Activated naive CD8-positive, alpha-beta T cell treated with anti-CD3 and anti-CD28 coated beads, Interleukin-2, amount 50 U/mL, for 16 hours (primary cell): Measurements from ENCODE around the gene ARGLU1.

Experiments used
- DNase-seq: peaks from one replicate; pipeline ENCODE4 v3.0.0-alpha.2; 2020; ENCODE audit warnings: low read depth, low spot score

ARGLU1 gene

DNA sequence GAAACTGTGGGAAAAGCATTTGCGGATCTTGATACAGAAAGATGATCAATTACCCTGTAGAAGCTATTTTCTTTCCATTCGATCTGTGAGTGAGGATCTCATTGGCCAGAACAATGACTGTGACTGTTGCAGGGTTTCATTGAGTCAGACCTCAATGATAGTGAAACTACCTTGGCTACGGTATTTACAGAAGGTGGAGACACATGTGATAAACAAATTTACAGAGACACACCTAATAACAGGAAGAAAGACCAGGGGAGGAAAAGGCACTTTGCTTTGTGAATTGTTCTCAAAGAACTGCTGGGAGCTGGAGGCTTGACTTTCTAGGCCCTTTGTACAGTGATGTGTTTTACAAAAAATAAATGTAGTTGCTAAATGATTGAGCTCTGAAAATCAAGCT is 19.9 kb upstream of the ARGLU1 start:
- no peak for DNase-seq

DNA sequence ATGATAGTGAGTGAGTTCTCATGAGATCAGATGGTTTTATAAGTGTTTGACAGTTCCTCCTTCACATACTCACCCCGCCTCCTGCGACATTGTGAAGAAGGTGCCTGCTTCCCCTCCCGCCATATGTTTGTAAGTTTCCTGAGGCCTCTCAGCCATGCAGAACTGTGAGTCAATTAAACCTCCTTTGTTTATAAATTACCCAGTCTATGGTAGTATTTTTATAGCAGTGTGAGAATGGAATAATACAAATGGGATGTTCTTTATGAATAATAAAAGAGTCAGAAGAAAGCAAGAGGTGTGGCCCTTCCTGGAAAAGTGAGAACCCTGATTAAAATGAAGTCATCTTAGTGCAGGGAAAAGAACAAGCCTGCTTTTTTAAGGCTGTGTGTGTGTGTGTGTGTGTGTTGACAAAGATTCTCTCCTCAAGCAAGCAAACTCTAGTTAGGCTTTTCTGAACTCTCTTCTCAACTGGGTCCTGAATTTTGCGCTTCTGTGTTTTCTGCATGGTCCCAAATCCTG is 18.8 kb upstream of the ARGLU1 start:
- DNase-seq: no peak

DNA sequence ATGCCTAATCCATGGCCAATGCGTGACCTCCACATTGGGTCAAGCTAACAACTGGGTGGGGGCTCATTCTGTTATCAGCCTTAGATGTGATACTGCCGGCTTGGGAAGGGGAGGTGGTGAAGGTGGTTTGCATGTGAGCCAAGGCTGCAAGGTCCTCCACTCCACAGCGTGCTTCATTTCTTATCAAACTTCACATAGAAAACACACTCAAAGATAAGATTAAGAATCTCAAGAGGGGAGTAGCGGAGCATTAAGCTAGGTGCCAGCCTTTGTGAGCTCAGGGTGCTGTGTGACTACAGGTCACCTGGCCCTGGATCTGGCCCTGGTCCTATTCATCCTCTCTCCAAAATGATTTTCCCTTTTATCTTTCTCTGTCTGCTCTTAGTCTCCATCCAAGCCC is 13.3 kb upstream of the ARGLU1 start:
- no peak for DNase-seq

DNA sequence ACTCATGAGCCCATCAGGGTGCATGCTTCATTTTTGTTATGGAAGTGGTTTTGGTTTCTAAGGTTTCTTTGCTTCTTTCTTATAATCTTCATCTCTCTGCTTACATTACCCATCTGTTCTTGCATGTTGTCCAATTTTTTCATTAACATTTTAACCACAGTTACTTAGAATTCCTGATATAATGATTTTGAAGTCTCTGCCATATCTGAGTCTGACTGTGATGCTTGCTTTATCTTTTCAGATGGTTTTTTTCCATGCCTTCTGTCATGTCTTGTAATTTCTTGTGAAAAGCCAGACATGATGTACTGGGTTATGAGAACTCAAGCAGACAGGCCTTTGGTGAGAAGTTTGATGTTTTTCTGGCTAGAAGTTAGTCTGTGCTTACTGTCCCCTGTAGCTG is 8.0 kb upstream of the ARGLU1 start:
- DNase-seq: no peak

DNA sequence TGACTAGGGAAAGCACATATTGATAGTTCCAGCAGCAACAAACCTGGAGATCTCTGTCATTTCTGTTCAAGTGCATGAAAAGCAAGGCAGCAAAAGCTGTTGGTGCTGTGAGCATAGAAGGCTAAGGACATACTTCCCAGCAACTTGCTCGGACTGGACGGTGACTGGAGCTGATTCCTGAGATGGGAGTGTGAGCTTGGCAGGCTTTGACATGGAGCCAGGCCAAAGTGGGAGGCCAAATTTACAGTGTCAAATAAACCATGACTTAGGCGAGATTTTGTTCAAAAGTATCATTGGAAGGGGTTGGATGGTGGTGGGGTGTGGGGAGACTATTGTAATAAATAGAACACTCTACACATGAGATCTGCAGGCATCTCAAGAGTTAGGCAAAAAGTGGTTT is 5.9 kb upstream of the ARGLU1 start:
- no peak for DNase-seq

DNA sequence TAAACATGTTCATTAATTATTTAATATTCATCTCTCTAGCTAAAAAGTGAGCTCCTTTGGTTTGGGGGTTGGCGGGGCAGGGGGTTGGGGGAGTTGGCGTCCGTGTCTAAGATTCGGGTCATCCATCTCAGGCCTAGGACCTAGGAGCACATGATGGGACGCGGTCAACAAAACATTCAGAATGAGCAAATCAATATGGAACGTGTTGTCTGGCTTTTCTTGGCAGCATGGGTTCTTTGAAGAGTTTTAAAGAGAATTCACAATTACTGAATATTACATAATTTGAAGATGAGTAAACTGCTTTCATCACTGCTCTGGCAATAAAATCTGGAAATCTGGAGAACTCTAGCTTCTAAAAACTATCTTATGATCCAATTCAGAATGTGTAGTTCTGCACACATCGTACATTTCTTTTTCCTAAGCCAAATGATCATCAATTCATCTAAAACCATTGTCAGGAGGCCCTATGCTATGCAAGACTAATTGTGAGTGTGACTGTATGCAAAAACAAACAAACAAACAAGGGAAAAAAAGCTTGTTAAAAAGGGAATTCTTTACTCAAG is 5.4 kb upstream of the ARGLU1 start:
- DNase-seq: no peak

DNA sequence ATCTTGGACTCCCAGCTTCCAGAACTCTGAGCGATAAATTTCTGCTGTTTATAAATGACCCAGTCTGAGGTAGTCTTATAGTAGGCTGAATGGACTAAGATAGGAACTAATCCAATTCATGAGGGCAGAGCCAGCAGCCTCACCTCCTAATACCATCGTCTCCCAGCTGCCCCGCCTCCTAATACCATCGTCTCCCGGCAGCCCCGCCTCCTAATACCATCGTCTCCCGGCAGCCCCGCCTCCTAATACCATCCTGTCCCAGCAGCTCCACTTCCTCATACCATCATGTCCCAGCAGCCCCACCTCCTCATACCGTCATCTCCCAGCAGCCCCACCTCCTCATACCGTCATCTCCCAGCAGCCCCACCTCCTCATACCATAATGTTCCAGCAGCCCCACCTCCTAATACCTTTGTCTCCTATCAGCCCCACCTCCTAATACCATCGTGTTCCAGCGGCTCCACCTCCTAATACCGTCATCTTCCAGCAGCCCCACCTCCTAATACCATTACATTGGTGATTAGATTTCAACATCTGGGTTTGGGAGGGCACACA is 2.4 kb upstream of the ARGLU1 start:
- DNase-seq: no peak

DNA sequence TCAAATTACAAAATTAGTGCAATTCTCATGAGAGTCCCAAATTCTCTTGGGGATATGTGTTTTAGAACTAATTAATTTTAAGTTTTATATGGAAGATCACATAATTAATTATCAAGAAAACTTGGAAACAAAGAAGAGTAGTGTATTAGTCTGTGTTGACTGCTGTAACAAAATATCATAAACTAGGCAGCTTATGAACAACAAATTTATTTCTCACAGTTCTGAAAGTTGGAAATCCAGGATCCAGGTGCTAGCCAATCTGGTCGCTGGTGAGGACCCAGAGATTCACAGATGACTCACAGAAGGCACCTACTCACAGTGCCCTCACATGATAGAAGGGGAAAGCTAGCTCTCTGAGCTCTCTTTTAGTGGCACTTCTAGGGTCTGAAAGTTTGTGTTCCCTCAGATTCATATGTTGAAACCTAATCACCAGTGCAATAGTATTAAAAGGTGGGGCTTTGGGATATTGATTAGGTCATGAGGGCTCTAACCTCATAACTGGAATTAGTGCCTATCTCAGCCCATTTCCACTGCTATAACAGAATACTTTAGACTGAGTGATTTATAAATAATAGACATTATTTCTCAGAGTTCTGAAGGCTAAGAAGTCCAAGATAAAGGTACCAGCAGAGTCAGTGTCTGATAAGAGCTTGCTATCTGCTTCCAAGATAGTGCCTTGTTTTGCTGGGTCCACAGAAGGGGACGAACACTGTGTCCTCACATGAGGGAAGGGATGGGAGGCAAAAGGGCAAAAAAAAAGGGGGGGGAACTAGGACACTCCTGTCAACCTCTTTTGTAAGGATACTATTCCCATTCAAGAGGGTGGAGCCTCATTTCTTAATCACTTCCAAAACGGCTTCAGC is 1.5 kb upstream of the ARGLU1 start:
- no peak for DNase-seq

DNA sequence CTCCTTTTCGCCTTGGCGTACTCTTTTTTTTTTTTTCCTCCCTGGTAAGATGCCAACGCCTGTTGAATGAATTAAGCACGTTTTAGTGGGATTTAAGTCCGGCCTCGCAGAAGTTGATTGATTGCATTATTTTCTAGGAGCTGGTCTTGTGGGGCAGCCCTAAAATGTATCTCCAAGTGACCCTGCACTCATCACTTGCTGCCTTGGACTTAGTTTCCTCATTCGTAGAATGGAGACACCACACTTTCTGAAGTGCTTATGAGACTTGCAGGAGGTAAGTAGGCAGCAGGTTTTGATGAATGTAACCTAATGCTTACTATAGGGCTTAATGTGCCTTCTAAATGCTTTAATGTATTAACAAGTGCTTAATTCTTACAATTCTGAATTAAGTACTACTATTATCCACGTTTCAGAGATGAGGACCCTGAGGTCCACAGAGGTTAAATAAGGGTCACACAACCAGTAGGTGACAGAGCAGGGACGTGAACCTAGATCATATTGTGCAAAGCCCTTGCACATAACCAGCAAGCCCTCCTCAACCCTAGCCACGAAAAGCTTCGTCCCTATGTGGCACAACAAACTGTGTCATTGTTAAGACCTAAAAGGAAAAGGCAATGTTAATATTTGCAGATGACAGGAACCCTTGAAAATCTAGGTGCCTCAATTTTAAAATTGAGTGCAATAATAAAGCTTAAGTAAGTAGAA is 514 bp upstream of the ARGLU1 start:
- DNase-seq: no peak

DNA sequence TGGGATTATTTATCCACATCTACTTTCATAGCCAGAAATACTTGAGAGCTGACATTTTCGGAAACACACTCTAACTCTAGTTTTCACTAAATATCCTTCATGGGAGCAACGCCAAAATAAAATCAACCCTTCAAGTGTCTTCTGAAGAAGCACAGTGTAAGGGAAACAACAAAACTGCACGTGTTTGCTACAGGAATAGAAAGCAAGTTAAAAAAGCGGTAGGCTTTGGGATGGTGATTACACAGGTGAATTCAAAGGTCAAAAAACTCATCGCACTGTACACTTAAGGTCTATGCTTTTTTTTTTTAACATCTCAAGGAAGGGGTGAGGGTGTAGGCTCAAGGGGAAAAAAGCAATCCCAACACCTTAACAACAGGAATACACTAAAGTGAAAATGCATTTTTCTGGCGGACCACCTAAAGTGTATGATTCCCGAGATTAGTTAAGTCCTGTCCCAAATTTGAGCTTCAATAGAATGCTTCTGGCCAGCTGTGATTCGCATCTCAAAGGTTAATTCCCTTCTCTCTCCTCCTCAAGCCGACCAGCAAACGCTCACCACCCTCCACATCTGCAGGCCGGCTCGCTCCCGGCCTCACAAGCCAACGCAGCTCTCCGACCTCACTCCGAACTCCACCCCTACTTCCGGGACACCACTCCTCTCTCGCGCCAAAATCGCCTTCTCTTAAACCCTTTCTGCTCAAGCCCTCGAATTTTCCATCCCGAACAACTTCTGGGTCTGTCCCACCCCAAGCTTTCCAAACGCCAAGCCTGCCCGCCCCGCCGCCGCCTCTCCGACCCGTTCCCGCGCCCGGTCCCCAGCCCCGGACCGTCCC is 1.1 kb downstream of the ARGLU1 start:
- no peak for DNase-seq

DNA sequence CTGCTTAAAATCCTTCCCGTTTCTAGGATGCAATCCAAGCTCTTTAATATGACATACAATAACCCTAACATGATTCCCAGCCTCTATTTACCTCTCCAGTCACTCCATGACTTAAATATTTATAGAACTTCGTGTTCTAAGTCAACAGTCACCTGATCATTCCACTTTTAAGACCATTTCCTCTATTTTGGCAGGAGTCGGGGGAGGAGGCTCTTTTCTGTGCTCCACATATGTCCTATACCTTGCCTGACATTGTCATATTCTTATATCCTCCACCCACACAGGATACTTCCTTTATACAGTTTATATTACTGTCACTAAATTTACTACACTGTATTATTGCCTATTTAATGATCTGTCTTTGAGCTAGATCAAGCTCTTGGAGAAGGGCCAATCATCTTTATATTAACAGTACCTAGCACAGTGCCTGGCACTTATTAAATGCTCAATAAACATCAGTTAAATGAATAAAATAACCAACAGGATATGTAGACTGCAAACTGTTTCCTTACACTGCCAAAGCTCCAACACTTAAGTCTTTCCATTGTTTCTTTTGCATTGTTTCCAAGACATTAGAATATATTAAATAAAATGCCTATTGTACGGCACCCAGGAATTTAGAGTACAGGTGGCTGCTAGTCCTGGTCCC is 2.7 kb downstream of the ARGLU1 start:
- DNase-seq: no peak

DNA sequence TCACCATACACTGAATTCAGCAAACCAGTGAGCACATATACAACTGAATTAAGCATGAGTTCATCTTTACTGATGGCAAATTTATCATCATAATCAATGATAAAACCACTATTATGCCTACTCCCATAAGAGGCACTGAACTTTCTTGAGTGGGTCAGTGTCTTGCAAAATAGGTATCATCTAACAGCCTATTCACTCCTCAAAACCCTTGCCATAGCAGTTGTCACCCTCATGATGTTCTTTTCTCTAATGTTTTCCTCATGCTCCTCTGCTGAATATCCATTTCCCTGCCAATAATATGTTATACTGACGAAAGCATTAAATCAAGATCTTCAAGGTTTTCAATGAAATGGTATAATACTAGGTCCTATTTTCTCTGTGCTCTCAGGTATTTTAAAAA is 5.6 kb downstream of the ARGLU1 start:
- DNase-seq: no peak

DNA sequence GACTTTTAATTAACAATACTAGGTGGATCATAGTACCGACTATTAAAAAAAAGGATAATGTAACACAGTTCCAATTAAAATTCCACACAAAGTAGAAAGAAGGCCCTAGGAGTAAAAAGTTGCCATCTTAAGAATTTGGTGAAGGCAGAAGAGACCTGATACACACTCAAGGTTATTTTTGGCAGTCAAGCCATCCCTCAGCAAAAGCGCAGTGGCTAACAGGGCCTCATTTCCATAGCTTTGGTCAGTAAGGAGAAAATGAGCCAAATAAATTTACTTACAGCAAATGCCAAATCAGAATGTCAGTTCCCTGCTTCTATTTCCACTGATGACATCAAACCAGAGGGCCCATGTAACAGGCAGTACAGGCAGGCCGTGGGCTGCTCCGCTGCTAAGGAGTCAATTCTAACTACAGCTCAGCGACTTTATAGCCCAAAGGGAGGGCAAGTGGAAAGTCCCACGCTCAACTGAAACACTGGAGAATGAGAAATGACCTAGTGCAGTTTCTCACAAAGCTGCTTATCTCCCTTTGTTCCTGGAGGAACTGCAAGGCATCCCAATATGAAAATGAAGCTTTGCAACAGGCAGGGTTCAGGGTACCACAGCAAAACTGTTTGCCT is 6.3 kb downstream of the ARGLU1 start:
- no peak for DNase-seq

DNA sequence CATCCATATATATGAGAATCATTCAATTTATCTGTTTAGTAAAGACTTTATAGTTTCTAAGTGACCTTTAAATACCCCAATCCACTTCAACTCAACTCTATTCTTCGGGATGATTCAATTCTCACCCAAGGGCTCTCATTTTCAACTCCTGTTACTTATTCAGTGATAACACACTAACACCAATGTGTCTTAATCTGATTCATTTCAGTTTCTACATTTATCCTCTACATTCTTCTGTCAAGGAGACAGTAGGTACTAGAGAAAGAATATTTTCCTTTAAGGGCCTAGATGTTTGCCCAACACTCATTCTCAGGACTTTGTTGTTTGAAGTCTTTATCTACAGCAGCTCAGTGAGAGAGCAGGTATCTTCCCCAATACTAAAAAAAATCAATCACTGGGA is 7.1 kb downstream of the ARGLU1 start:
- no peak for DNase-seq

DNA sequence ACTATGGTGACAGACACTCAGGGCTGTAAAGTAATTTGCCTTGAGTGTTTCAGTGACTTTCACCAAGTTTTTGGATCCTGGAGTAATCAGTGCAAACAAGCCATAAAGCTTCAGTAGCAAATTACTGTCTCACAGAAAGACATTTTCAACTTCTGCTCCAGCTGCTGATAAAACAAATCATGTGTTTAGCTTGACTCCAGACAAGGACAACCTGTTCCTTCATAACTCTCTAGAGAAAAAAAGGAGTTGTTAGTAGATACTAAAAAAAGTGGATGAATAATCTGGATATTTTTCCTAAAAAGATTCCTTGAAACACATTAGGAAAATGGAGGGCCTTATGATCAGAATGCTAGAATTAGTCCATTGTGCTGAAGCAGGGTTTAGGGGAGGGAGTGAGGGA is 9.4 kb downstream of the ARGLU1 start:
- DNase-seq: no peak

DNA sequence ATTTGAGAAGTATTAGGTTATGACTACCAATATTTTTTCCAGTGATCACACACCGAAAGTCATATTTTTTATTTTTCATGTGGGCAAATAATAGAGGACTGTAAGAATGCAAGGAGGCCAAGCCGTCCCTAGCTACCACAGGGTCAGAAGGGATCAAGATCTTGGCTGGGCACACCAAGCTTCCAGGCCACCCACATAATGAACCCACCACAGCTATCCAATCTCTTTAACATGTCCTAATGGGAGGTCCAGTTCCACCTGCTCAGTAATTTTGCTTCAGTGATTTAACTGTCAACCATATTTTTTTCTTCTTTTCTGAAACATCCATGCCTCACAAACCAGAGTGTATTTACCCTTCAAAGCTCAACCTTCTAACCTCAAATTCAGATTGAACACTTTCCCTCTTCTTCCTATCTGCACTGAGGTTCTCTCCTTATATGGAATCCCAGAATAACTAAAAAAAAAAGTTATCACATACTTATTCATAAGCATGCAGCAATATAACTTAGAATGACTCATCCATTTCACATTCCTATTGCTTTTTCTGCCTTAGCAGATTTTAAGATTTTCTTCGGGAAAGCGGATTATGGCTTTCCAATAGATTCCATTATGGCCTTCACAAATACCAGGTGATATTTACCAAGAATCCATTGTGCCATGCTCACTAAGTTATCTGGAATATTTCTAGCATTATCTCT is 12.2 kb downstream of the ARGLU1 start:
- no peak for DNase-seq

DNA sequence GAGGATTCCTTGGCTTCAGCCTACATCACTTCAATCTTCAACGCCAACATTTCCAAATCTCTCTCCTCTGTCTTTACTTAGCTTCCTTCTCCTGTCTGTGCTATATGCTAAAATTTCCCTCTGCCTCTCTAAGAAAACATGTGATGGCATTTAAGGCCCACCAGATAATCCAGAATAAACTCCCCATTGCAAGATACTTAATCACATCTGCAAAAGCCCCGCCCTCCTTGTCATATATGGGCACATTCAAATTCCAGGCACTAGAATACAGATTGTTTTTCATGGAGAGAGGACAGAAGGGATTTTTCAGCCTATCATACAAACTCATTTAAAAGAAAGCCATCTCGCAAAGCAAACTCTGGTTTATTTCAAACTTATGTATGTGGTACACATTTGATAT is 16.2 kb downstream of the ARGLU1 start:
- DNase-seq: no peak

DNA sequence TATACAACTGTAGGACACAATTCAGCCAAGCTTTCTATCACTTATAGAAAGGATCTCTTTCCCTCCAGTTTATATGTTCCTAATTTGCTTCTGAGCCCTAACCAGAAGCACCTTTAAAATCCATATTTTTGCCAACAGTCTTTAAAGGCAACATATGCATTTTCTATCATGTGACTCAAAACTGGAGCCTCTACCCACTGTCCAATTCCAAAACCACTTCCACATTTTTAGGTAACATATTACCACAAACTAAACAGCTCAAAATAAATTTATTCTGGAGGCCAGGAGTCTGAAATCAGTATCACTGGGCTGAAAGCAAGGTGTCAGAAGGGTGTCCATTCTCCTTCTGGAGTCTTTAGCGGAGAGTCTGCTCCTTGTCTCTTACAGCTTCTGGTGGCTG is 16.6 kb downstream of the ARGLU1 start:
- no peak for DNase-seq

DNA sequence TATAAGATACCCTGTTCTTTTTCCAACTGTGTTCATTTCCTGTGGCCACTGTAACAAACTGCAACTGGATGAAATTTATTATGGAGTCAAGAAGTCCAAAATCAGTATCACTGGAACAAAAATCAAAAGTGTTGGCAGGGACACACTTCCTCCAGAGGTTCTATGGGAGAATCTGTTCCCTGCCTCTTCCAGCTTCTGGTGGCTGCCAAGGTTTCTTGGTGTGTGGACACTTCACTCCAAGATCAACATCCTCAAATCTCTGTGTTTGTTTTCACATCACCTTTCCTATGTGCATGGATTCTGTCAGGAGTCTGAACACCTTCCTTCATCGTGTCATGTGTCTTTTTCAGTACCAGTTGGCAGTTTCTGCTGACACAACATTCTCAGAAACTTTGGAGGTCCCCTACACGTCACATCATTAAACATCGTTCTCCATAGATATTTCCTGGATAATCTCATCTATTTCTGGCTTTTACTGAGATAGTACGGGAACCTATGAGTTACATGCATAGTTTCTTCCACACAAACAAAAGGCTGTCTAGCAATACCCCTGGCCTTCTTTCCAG is 17.3 kb downstream of the ARGLU1 start:
- no peak for DNase-seq
